GM12864 (cell line): ENCODE measurements around the gene CACNA1F.
A peak's percentile ranks its signal among the peaks of the same experiment; 100 is the strongest.

Experiments used
- DNase-seq: peaks from one replicate; pipeline ENCODE4 v3.0.0-alpha.2; 2011; ENCODE audit warnings: low read depth
- H3K4me3 ChIP-seq: 2 replicates; pipeline ENCODE4 v1.5.1; 2011; ENCODE audit warnings: mild to moderate bottlenecking, low read depth, low read length, control low read depth
- TF ChIP-seq, protein P1 (sequence below): IDR thresholded peaks from 2 replicates; pipeline ENCODE4 v1.5.1; 2011; ENCODE audit warnings: low read depth, mild to moderate bottlenecking, moderate library complexity, low read length, control low read depth, inconsistent platforms; ENCODE audit errors: missing control alignments

The CACNA1F gene

DNA sequence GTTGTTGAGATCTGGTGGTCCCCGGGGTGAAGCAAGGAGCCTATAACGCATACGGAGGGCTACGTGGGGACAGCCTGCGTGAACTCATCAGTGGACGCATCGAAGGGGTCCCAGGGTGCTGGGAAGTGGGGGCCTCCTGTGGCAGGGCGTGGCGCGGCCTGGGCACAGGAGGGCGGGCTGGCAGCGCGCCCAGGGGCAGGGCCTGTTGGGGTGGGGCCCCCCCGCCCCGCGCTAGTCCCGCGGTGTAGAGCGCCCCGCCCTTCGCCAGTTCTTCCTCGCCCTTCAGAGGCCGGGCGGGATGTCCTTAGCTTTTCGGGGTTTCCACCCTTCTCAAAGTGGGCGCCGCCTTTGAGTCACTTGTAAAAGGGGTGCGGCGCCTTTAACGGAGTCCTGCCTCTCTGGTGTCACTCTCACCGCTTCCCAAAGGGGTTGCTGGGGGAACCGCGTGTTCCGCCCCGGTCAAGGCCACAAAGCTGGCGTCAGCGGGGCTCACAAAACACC lies 60.8 kb downstream of the CACNA1F start:
- DNase-seq: no peak
- TF ChIP-seq, protein P1, sequence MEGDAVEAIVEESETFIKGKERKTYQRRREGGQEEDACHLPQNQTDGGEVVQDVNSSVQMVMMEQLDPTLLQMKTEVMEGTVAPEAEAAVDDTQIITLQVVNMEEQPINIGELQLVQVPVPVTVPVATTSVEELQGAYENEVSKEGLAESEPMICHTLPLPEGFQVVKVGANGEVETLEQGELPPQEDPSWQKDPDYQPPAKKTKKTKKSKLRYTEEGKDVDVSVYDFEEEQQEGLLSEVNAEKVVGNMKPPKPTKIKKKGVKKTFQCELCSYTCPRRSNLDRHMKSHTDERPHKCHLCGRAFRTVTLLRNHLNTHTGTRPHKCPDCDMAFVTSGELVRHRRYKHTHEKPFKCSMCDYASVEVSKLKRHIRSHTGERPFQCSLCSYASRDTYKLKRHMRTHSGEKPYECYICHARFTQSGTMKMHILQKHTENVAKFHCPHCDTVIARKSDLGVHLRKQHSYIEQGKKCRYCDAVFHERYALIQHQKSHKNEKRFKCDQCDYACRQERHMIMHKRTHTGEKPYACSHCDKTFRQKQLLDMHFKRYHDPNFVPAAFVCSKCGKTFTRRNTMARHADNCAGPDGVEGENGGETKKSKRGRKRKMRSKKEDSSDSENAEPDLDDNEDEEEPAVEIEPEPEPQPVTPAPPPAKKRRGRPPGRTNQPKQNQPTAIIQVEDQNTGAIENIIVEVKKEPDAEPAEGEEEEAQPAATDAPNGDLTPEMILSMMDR: no peak
- peak overlapping the region; percentile 74 for H3K4me3 ChIP-seq

GRCh38 chrX:49171752-49172279 lies 61.3 kb downstream of the CACNA1F start, which contains the start of gene PLP2:
PLP2 (plus strand) TSS chrX:49171898; CDS start chrX:49172001, 103 bp downstream.
- TF ChIP-seq, protein P1: no peak
- DNase-seq: no peak

DNA sequence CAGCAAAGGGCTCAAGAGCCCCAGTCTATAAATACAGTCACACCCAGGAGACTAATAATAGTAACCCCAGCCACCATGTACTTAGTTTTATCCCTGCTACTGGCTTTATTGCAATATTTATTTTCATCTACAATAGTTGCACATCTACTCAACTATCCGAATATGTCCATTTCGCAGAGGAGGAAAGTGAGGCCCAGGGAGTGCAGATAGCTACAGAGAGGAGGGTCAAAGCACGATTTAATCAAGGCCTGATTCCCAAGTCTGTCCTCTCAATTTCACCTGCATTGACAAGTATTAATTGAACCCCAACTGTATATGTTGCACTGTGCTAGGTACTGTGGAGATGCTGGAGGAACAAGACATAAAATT lies 65.4 kb downstream of the CACNA1F start:
- TF ChIP-seq, protein P1: no peak
- no peak for DNase-seq
- H3K4me3 ChIP-seq: no peak overlapping the region; the same call in 1 of the 2 replicates

More at GRCh38 chrX:49171752-49172279, 61.3 kb downstream of the CACNA1F start, which contains the start of gene PLP2:
- peak within 1 kb of the TSS; percentile 74 for H3K4me3 ChIP-seq

DNA sequence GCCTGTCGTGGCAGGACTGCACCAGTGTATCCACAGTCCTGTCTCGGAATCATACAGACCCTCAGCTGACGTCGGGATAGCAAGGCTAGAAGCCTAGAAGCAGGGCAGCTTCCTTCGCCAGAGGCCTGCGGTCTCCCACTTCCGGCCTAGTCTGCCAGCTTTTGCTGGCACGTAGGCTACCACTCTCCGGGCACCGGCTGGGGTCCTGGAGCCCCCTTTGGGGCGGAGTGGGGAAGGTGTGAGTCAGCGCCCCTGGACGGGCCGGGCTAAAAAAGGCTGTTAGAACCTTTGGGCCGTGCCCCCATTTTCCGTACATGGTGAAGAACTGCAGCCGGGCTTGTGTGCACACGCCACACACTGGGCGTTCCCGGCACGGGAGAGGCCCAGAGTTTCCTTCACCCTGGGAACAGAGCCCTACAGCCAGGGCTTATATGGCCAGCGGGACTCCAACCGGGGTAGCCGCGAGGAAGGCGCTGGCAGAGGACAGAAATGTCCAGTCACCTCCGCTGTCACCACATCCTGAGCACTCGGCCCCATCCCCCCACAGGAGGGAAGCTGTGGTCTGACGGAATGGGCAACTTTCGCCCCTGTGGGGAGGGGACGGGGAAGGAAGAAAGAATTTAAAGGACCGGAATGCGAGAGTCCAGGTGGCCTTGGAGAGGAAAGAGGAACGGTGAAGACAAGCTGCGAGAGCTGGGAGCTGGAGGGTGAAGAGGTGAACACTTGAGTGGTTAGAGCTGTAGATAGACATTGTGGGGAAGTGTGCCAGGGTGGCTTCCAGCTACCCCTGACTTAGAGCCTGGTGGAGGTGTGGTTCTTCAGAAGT lies 66.0 kb downstream of the CACNA1F start:
- H3K4me3 ChIP-seq: peak overlapping the region; percentile 49
- no peak for DNase-seq
- TF ChIP-seq, protein P1: no peak

- DNase-seq: no peak
- TF ChIP-seq, protein P1: peak; percentile 36
Observed at GRCh38 chrX:49165901-49166881, 66.9 kb downstream of the CACNA1F start.

GRCh38 chrX:49164589-49165360 lies 68.4 kb downstream of the CACNA1F start:
- DNase-seq: no peak
- H3K4me3 ChIP-seq: no peak overlapping the region
- TF ChIP-seq, protein P1: no peak

More at GRCh38 chrX:49165901-49166881, 66.9 kb downstream of the CACNA1F start:
- H3K4me3 ChIP-seq: peak overlapping the region; percentile 49
